K562 (cell line): Measurements from ENCODE around the gene FXYD1. TPM values are rescaled to one million over a fixed set of nuclear protein-coding genes. Genes with fewer than 3 reads are reported as not detected.

Source experiments
- ATAC-seq: fragments of 200-7000 bp; cut with Tn5 transposase; 3 replicates; pipeline ENCODE4 v1.9.1; 2020; ENCODE audit warnings: moderate library complexity
- BruUV-seq: library from RNA; stranded (reverse); fragments of 400-500 nt; replicated peaks from 2 replicates; lab custom pipeline; 2021; lab: Mats Ljungman, UMichigan
- CTCF ChIA-PET: fragments of 300-600 bp; formaldehyde crosslinking; extraction: SDS; loops from one replicate; lab custom pipeline; 2021; ENCODE audit warnings: low intra/inter-chr PET ratio; lab: Yijun Ruan, JAX
- POLR2A ChIA-PET: fragments of 300-600, 350-650 bp; sonication (Branson Sonifier 250); formaldehyde crosslinking; extraction: SDS; loops from one replicate; lab custom pipeline; 2021; ENCODE audit warnings: antibody characterized with exemption, inconsistent platforms; lab: Yijun Ruan, JAX
- DNase-seq, 4 experiments: peaks; one replicate each; pipeline versions ENCODE4 v3.0.0 to v3.0.0-alpha.2; 2011 to 2018; ENCODE audit warnings: low spot score in 3 of 4, mixed read lengths in 3 of 4; ENCODE audit errors: extremely low read depth in 1 of 4
- FAIRE-seq: peaks from 2 replicates; lab custom pipeline; 2011; peaks lifted over from hg19 to GRCh38; lab: Jason Lieb, UNC
- H2AFZ ChIP-seq: 2 replicates; pipeline ENCODE4 v1.6.0; 2011; ENCODE audit warnings: low read depth, low read length, control low read depth, inconsistent platforms
- H3K27ac ChIP-seq: fragments of 200-600 bp; 3 replicates; pipeline ENCODE4 v1.8.0; 2011; ENCODE audit warnings: low read depth, mild to moderate bottlenecking, control low read depth, inconsistent platforms, low read length, moderate library complexity, mixed read lengths; ENCODE audit errors: extremely low read depth
- H3K27me3 ChIP-seq, 2 experiments: fragments of 300-600 bp in 1 of 2; 2 replicates in 1 of 2; 3 replicates in 1 of 2; pipeline versions ENCODE4 v1.6.0 to v1.8.0; 2011; ENCODE audit warnings: inconsistent platforms in 2 of 2, low read length in 2 of 2, mild to moderate bottlenecking in 1 of 2, mixed read lengths in 1 of 2, moderate library complexity in 1 of 2; ENCODE audit not compliant: control insufficient read depth in 2 of 2, insufficient read depth in 2 of 2
- H3K36me3 ChIP-seq: fragments of 300-600 bp; 3 replicates; pipeline ENCODE4 v1.8.0; 2011; ENCODE audit warnings: mild to moderate bottlenecking, low read length, inconsistent platforms; ENCODE audit not compliant: control insufficient read depth, insufficient read depth
- H3K4me1 ChIP-seq, 2 experiments: fragments of 200-600 bp in 1 of 2; replicated peaks in 1 of 2; 2 replicates in 1 of 2; 3 replicates in 1 of 2; pipeline versions ENCODE4 v1.5.1 to v1.8.0; 2011; ENCODE audit warnings: inconsistent platforms in 2 of 2, low read length in 2 of 2, mild to moderate bottlenecking in 1 of 2, mixed read lengths in 1 of 2, moderate library complexity in 1 of 2; ENCODE audit not compliant: control insufficient read depth in 2 of 2, insufficient read depth in 2 of 2
- H3K4me2 ChIP-seq: 2 replicates; pipeline ENCODE4 v1.6.1; 2011; ENCODE audit warnings: low read length, control low read depth, inconsistent platforms, mixed read lengths; ENCODE audit not compliant: insufficient read depth
- H3K4me3 ChIP-seq: fragments of 200-600 bp; sonication (generic), shearing (Covaris generic); 2 replicates; pipeline ENCODE4 v1.5.1; 2016; ENCODE audit warnings: control low read depth, inconsistent platforms
- H3K79me2 ChIP-seq: fragments of 200-600 bp; 3 replicates; pipeline ENCODE4 v1.8.0; 2011; ENCODE audit warnings: low read length, inconsistent platforms; ENCODE audit not compliant: control insufficient read depth, insufficient read depth
- H3K9ac ChIP-seq, 2 experiments: 2 replicates each; pipeline versions ENCODE4 v1.6.0 to v1.6.1; 2011; ENCODE audit warnings: low read depth in 2 of 2, low read length in 2 of 2, control low read depth in 1 of 2, inconsistent platforms in 1 of 2, mild to moderate bottlenecking in 1 of 2, mixed read lengths in 1 of 2; ENCODE audit not compliant: insufficient read depth in 1 of 2
- H3K9me1 ChIP-seq: one replicate; pipeline ENCODE4 v1.6.0; 2011; ENCODE audit warnings: inconsistent platforms, mild to moderate bottlenecking, low read length, moderate library complexity; ENCODE audit not compliant: control insufficient read depth, insufficient read depth
- H3K9me3 ChIP-seq: replicated peaks from 2 replicates; pipeline ENCODE4 v1.5.1; 2011; ENCODE audit warnings: low read depth, low read length, inconsistent platforms; ENCODE audit not compliant: control insufficient read depth, insufficient read depth
- H4K20me1 ChIP-seq: replicated peaks from 2 replicates; pipeline ENCODE4 v1.6.1; 2011; ENCODE audit warnings: low read length, inconsistent platforms, mixed read lengths; ENCODE audit not compliant: control insufficient read depth, insufficient read depth
- CBX2 ChIP-seq: fragments of 200-600 bp; sonication (generic); IDR thresholded peaks from one replicate; pipeline ENCODE4 v1.6.1; 2012; ENCODE audit warnings: mild to moderate bottlenecking, low read length, inconsistent platforms; ENCODE audit not compliant: insufficient read depth, poor library complexity, severe bottlenecking
- CXXC5 ChIP-seq: fragments of 250-450 bp; sonication (Bioruptor Pico); IDR thresholded peaks from 2 replicates; pipeline ENCODE4 v1.8.0; 2022; ENCODE audit warnings: inconsistent platforms, mild to moderate bottlenecking, moderate library complexity
- EP300 ChIP-seq: IDR thresholded peaks from 2 replicates; pipeline ENCODE4 v1.6.1; 2012; ENCODE audit warnings: low read length, improper control_type of control experiment
- ESRRA ChIP-seq: fragments of 450-650 bp; IDR thresholded peaks from 2 replicates; pipeline ENCODE4 v1.6.1; 2014; ENCODE audit warnings: low read depth, mild to moderate bottlenecking, moderate library complexity, borderline replicate concordance
- GABPA ChIP-seq: fragments of 200-800 bp; sonication (Bioruptor generic); conservative IDR thresholded peaks from 2 replicates; pipeline ENCODE4 v1.6.1; 2016; ENCODE audit warnings: low read depth, missing genetic modification characterization, missing compliant biosample characterization
- IRF2 ChIP-seq: sonication (generic); formaldehyde crosslinking; IDR thresholded peaks from 2 replicates; pipeline ENCODE4 v1.8.1; 2022; ENCODE audit warnings: mild to moderate bottlenecking, missing genetic modification reagents
- KDM1A ChIP-seq, 2 experiments: fragments of 450-650 bp; IDR thresholded peaks; 2 replicates each; pipeline ENCODE4 v1.6.1; 2016; ENCODE audit warnings: mild to moderate bottlenecking in 2 of 2
- SREBF1 ChIP-seq: fragments of 150-350 bp; IDR thresholded peaks from 2 replicates; pipeline ENCODE4 v1.6.1; 2014; ENCODE audit warnings: antibody characterized with exemption, low read depth, low read length, borderline replicate concordance
- STAG1 ChIP-seq: sonication (generic); formaldehyde crosslinking; IDR thresholded peaks from 2 replicates; pipeline ENCODE4 v1.5.0; 2020; ENCODE audit warnings: missing genetic modification reagents, borderline replicate concordance
- ZKSCAN1 ChIP-seq: fragments of 150-350 bp; IDR thresholded peaks from 2 replicates; pipeline ENCODE4 v1.6.1; 2016; ENCODE audit warnings: low read depth, low read length
- ZNF174 ChIP-seq: fragments of 250-450 bp; sonication (Bioruptor Pico); IDR thresholded peaks from 2 replicates; pipeline ENCODE4 v1.4.0; 2020; ENCODE audit warnings: mild to moderate bottlenecking
- ZNF280A ChIP-seq: fragments of 450-650 bp; IDR thresholded peaks from 2 replicates; pipeline ENCODE4 v1.6.1; 2018; ENCODE audit warnings: mild to moderate bottlenecking, low read depth; ENCODE audit not compliant: partially characterized antibody
- ZNF511 ChIP-seq: sonication (generic); formaldehyde crosslinking; IDR thresholded peaks from 2 replicates; pipeline ENCODE4 v1.8.0; 2022; ENCODE audit warnings: mild to moderate bottlenecking, missing genetic modification reagents
- ZNF583 ChIP-seq: fragments of 250-450 bp; sonication (Bioruptor Pico); IDR thresholded peaks from 2 replicates; pipeline ENCODE4 v1.4.0; 2020
- WGBS: fragments of 100-300 bp; shearing (Covaris generic); methylation state at CpG from one replicate; pipeline ENCODE4 v1.1.6; 2016; ENCODE audit warnings: low coverage, mixed read lengths; ENCODE audit not compliant: insufficient coverage; ENCODE audit errors: missing lambda C conversion rate; 5-methylcytosine and 5-hydroxymethylcytosine counted together
- in situ Hi-C: fragments of 300-500 bp; cut with MboI; formaldehyde crosslinking; loops from 4 replicates; pipeline ENCODE4 v1.15.0; 2018; ENCODE audit warnings: inconsistent platforms, mixed read lengths
- intact Hi-C: fragments of 100-400 bp; cut with micrococcal nuclease; formaldehyde crosslinking; loops from 2 replicates; pipeline ENCODE4 v1.14.2; 2022
- polyA plus RNA-seq, 8 experiments: library from polyadenylated mRNA; depleted of rRNA in 4 of 8; stranded (reverse) in 5 of 8; unstranded in 3 of 8; fragments of >200 nt; fragmentation: Nextera tagmentation in 2 of 8; fragmentation: Illumina TruSeq in 1 of 8; extraction: Ambion mirVana in 2 of 8; extraction: Trizol in 1 of 8; gene quantifications; 2 replicates each; pipeline versions ENCODE4 v1.2.1 to v1.2.3, GENCODE V29; 2011 to 2014; ENCODE audit warnings: inconsistent platforms in 1 of 8, missing spikeins in 1 of 8
- total RNA-seq, 7 experiments: library from RNA; depleted of rRNA in 6 of 7; stranded (reverse); fragments of >200 nt in 6 of 7; fragmentation: Illumina TruSeq in 2 of 7; extraction: Trizol in 2 of 7; gene quantifications; 2 replicates each; pipeline versions ENCODE4 v1.2.1 to v1.2.3, GENCODE V29; 2011 to 2021; ENCODE audit warnings: low replicate concordance in 1 of 7
- TF ChIP-seq, protein P1 (sequence below): fragments of 250-450 bp; sonication (Bioruptor Pico); IDR thresholded peaks from 2 replicates; pipeline ENCODE4 v1.8.0; 2021; ENCODE audit warnings: mild to moderate bottlenecking, moderate library complexity
- TF ChIP-seq, protein P2 (sequence below): sonication (generic); formaldehyde crosslinking; IDR thresholded peaks from 2 replicates; pipeline ENCODE4 v1.8.0; 2022; ENCODE audit warnings: missing genetic modification reagents, mild to moderate bottlenecking, borderline replicate concordance

The FXYD1 gene
- total and polyA plus RNA-seq, 9 of the 15 experiments (the other 6 are each of a cell fraction or from before 2014, with no cell fraction given) = 0.40 to 3.2 (median 1.8) TPM; not detected in 3

DNA sequence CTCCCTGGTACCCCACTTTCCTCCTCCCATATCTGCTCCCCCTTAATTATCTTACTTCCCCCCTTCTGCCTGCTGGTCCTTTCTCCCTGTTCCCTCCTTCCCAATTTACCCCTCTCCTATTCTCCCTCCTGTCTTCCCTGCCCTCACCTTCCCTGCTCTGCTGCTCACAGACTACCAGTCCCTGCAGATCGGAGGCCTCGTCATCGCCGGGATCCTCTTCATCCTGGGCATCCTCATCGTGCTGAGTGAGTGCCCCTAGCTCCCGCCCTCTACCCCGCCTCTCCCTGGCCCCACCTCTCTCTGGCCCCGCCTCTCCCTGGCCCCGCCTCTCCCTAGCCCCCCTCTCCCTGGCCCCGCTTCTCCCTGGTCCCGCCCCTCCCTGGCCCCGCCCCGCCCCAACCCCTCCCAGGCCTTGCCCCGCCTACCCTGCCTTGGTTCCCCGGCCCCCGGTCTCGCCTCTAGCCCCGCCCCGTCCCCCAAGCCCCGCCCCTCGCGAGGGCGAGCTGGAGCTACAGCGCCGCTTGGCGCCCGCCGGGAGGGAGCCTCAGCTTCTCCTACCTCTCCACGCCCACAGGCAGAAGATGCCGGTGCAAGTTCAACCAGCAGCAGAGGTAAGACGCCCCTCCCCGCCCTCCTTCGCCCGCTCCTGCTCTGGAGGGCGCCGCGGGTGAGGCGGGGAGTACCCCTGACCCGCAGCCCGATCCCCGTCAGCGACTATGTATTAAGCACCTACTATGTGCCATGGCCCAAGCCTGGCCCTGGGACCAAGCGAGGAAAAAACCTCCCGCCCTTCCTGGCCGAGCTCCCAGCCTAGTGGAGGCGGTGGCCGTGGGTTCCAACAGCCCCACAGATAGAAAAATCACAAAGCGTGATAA is 2.6 kb downstream of the FXYD1 start:
- no TSS peak for BruUV-seq
- CTCF ChIA-PET = interaction anchor here (0.6 kb wide), 1 partner anchor 10 kb away, joined by 3 read pairs; no protein-coding TSS in a partner anchor
- TF ChIP-seq, protein P1, sequence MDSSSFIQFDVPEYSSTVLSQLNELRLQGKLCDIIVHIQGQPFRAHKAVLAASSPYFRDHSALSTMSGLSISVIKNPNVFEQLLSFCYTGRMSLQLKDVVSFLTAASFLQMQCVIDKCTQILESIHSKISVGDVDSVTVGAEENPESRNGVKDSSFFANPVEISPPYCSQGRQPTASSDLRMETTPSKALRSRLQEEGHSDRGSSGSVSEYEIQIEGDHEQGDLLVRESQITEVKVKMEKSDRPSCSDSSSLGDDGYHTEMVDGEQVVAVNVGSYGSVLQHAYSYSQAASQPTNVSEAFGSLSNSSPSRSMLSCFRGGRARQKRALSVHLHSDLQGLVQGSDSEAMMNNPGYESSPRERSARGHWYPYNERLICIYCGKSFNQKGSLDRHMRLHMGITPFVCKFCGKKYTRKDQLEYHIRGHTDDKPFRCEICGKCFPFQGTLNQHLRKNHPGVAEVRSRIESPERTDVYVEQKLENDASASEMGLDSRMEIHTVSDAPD (CRISPR knock-in tag) = no peak
- TF ChIP-seq ZNF174 (CRISPR knock-in tag) (no peak), ZNF583 (CRISPR knock-in tag) (no peak), STAG1 (CRISPR knock-in tag) (peak; percentile 18), ZKSCAN1 (peak; percentile 99), CXXC5 (CRISPR knock-in tag) (peak; percentile 15), KDM1A (IDR thresholded peaks at IDR 0.05) (peak in 1 of 2 experiments; percentile 44; a peak in 1 of 4 replicates), CBX2 (no peak), ZNF511 (CRISPR knock-in tag) (peak; percentile 25; the same call in 1 of the 2 replicates), EP300 (0 out of 2 replicates have a peak, but pooled peaks have one; percentile 2), ZNF280A (peak; percentile 18), IRF2 (CRISPR knock-in tag) (no peak), SREBF1 (0 out of 2 replicates have a peak, but pooled peaks have one; percentile 22), ESRRA (no peak), GABPA (tag) (no peak)
- TF ChIP-seq, protein P2, sequence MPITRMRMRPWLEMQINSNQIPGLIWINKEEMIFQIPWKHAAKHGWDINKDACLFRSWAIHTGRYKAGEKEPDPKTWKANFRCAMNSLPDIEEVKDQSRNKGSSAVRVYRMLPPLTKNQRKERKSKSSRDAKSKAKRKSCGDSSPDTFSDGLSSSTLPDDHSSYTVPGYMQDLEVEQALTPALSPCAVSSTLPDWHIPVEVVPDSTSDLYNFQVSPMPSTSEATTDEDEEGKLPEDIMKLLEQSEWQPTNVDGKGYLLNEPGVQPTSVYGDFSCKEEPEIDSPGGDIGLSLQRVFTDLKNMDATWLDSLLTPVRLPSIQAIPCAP (CRISPR knock-in tag) = no peak

More for the DNA sequence above, 2.6 kb downstream of the FXYD1 start:
- Histone ChIP-seq H3K79me2 (no peaks in the 10 kb centered on the region), H3K9me3 (no peaks in the 10 kb centered on the region), H3K27ac (peak overlapping the region; percentile 14; the same call in 1 of the 3 replicates), H3K4me2 (peak overlapping the region; percentile 78), H3K9ac (peak overlapping the region in 1 of 2 experiments; percentile 87; a peak in 2 of 4 replicates), H3K27me3 (no peaks in the 10 kb centered on the region; a peak in 2 of 5 replicates), H2AFZ (peak overlapping the region; percentile 95), H3K9me1 (no peaks in the 10 kb centered on the region), H3K4me3 (peak overlapping the region; percentile 22; the same call in 1 of the 2 replicates), H3K4me1 (peaks cover 13 to 59% of the 10 kb centered on the region in 2 experiments), H3K36me3 (no peaks in the 10 kb centered on the region), H4K20me1 (peaks cover 12% of the 10 kb centered on the region)
- peak; percentile 93 to 100 (median 100) for DNase-seq
- POLR2A ChIA-PET = interaction anchor here (0.6 to 1.3 kb wide), 12 partner anchors 10 to 109 kb away, joined by 3 to 7 read pairs (median 3); no protein-coding TSS in a partner anchor
- ATAC-seq = peak; percentile 89
- FAIRE-seq = peak; percentile 88
- intact Hi-C loops = loop anchor here (5.0 kb wide), 1 partner anchor 126 kb away; the partner anchor contains the start of gene USF2
- in situ Hi-C loops = no loop called here
- 0% methylated on average over 25 of the region's 48 CpGs for WGBS
